HL-60 (cell line): ENCODE data around the gene MACROD2.

Experiments
- POLR2AphosphoS5 ChIP-seq: IDR thresholded peaks from 2 replicates; pipeline ENCODE4 v1.6.1; 2012; ENCODE audit warnings: low read depth
- REST ChIP-seq: IDR thresholded peaks from 2 replicates; pipeline ENCODE4 v1.6.1; 2012; ENCODE audit warnings: low read depth; ENCODE audit not compliant: insufficient replicate concordance
- SPI1 ChIP-seq: IDR thresholded peaks from 2 replicates; pipeline ENCODE4 v1.6.1; 2012; ENCODE audit warnings: low read depth, mild to moderate bottlenecking, borderline replicate concordance
- TF ChIP-seq, protein P1 (sequence below): IDR thresholded peaks from one replicate; pipeline ENCODE4 v1.5.1; 2011; ENCODE audit warnings: low read length, control low read depth, inconsistent platforms; ENCODE audit not compliant: insufficient read depth

DNA sequence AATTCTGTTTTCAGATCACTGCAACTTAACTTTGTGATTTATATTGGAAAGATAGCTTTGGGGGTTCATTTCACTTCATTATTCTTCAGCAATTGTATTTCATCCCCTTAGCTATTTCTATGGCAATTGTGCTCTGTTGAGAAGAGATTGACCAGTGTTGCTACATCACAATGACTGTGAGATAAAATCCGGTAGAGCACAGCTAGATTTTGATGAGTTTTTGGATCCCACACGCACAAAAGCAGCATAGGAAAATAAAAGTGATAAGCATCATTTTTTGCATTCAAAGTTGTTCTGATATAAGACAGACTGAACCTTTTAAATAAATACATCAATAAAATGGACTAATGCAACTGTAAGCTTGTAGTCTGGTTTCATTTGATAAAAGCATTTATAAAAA is 1843.2 kb downstream of the MACROD2 start:
- TF ChIP-seq, protein P1, sequence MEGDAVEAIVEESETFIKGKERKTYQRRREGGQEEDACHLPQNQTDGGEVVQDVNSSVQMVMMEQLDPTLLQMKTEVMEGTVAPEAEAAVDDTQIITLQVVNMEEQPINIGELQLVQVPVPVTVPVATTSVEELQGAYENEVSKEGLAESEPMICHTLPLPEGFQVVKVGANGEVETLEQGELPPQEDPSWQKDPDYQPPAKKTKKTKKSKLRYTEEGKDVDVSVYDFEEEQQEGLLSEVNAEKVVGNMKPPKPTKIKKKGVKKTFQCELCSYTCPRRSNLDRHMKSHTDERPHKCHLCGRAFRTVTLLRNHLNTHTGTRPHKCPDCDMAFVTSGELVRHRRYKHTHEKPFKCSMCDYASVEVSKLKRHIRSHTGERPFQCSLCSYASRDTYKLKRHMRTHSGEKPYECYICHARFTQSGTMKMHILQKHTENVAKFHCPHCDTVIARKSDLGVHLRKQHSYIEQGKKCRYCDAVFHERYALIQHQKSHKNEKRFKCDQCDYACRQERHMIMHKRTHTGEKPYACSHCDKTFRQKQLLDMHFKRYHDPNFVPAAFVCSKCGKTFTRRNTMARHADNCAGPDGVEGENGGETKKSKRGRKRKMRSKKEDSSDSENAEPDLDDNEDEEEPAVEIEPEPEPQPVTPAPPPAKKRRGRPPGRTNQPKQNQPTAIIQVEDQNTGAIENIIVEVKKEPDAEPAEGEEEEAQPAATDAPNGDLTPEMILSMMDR: no peak
- no peak for TF ChIP-seq SPI1
- TF ChIP-seq POLR2AphosphoS5: no peak
- no peak for TF ChIP-seq REST
